Activated CD8-positive, alpha-beta T cell treated with anti-CD3 and anti-CD28 coated beads for 36 hours (primary cell): ENCODE results near the gene GADD45B. TPM values are rescaled to one million over a fixed set of nuclear protein-coding genes. Genes with fewer than 3 reads are reported as not detected.

Experiments
- ATAC-seq: fragments of 200-7000 bp; cut with Tn5 transposase; one replicate; pipeline ENCODE4 v1.10.0; 2021; ENCODE audit warnings: mild to moderate bottlenecking, moderate library complexity
- CTCF ChIA-PET: fragments of 350-600 bp; sonication (Branson Sonifier 250); formaldehyde crosslinking; loops from one replicate; lab custom pipeline; 2021; ENCODE audit warnings: antibody characterized with exemption; lab: Charles Lee
- POLR2A ChIA-PET: fragments of 350-600 bp; sonication (Branson Sonifier 250); formaldehyde crosslinking; loops from one replicate; lab custom pipeline; 2021; ENCODE audit warnings: antibody characterized with exemption; lab: Charles Lee
- DNase-seq: peaks from one replicate; pipeline ENCODE4 v3.0.0-alpha.2; 2020
- H3K27ac Mint-ChIP-seq: one replicate; pipeline ENCODE4 v1.8.0; 2021; ENCODE audit warnings: mild to moderate bottlenecking, mixed read lengths
- H3K27me3 Mint-ChIP-seq: one replicate; pipeline ENCODE4 v1.8.0; 2021; ENCODE audit warnings: mixed read lengths
- H3K36me3 Mint-ChIP-seq: one replicate; pipeline ENCODE4 v1.8.0; 2021; ENCODE audit warnings: low read depth, mixed read lengths
- H3K4me1 Mint-ChIP-seq: one replicate; pipeline ENCODE4 v1.8.0; 2021; ENCODE audit warnings: low read depth, mixed read lengths
- H3K4me3 Mint-ChIP-seq: one replicate; pipeline ENCODE4 v1.8.0; 2021; ENCODE audit warnings: mild to moderate bottlenecking, moderate library complexity, mixed read lengths
- H3K9me3 Mint-ChIP-seq: one replicate; pipeline ENCODE4 v1.8.0; 2021; ENCODE audit warnings: mixed read lengths
- CTCF ChIP-seq: fragments of 200-600 bp; IDR thresholded peaks from one replicate; pipeline ENCODE4 v1.8.0; 2022; ENCODE audit warnings: antibody characterized with exemption, mild to moderate bottlenecking
- intact Hi-C: fragments of 100-400 bp; cut with micrococcal nuclease; formaldehyde crosslinking; loops from one replicate; pipeline ENCODE4 v1.10.0; 2022
- total RNA-seq, 2 experiments: library from RNA; stranded (reverse); gene quantifications; one replicate each; pipeline ENCODE4 v1.2.3, GENCODE V29; 2021

GADD45B gene
- 100 to 1,000 TPM in 1 of 2 experiments, 10 to 100 TPM in 1; 98.3 to 102 TPM for total RNA-seq

DNA sequence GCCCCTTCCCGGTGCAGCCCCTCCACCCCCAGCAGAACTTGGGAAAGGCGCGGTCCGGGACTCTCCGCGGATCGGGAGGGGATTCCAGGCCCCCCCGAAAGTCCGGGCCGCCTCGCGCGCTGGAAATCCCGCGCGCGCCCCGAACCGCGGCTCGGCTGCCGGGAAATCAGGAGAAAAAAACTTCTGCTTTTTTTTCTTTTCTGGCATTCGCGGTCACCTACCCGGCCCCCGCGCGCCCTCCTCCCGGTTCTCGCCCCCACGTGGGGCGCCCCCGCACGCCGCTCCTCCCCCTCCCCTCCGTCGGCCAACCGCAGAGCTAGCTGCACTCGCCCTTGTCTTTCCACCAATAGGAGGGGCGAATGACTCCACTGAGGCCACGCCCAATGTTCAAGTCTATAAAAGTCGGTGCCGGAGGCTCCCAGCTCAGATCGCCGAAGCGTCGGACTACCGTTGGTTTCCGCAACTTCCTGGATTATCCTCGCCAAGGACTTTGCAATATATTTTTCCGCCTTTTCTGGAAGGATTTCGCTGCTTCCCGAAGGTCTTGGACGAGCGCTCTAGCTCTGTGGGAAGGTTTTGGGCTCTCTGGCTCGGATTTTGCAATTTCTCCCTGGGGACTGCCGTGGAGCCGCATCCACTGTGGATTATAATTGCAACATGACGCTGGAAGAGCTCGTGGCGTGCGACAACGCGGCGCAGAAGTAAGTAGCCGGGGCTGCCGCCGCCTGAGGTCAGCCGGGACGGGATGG is at the start of gene GADD45B:
TSS of gene GADD45B (plus strand) at position 426 of the 749 bp plus-strand sequence. CDS start at position 658, 232 bp downstream.
- TF ChIP-seq CTCF, result no peak
- peak; percentile 97 for DNase-seq
- H3K27ac Mint-ChIP-seq, result peak within 1 kb of the TSS; percentile 90

DNA sequence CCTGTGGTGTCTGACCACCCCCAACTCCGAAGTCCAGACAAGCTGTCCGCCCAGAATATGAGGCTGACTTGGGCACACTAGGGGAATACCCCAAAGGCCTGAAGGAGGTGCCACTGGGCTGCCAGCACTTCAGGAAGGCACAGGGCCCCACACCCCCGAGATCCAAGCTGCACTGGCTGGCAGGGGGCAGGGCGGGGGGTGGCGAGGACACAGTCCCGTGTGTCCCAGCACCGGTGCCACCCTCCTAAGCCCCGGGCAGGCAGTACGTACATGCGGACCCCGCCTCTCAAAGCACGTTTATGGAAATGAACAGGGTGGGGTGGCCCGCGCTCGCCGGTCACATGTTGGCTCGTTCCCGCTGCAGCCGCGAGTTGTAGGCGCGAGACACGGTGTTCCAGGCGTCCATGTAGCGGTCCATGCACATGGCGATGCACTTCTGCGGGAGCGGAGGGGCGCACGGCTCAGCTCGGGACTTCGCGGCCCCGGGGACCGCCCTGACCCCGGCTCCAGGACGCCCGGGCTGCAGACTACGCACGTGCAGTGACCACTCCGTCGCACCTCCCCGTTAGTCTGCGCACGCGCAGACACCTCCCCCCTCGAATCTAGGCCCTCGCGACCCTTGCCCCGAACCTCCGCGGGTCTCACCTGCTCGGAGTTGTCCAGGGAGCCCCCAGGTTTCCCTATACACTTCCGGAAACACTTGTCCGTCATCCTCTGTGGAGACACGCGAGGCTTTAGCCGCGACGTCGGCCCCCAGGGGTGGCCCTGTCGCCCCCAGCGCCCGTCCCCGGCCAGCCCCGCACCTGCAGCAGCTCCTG is 49.1 kb upstream of the GADD45B start:
- CTCF ChIA-PET, result interaction anchor here (1.1 to 1.8 kb wide), 3 partner anchors 36 to 194 kb away, joined by 4 to 5 read pairs (median 5); no protein-coding TSS in a partner anchor
- POLR2A ChIA-PET, result interaction anchor here (0.6 to 3.5 kb wide), 17 partner anchors 12 to 349 kb away, joined by 3 to 31 read pairs (median 4); partner anchors contain the start of genes GADD45B and LMNB2
- H3K27ac Mint-ChIP-seq, result peak overlapping the region; percentile 94
- intact Hi-C loops, result no loop called here
- no peaks in the 10 kb centered on the region for H3K9me3 Mint-ChIP-seq
- ATAC-seq, result peak; percentile 21
- peak overlapping the region; percentile 82 for H3K4me3 Mint-ChIP-seq
- peak; percentile 52 for DNase-seq
- no peak for TF ChIP-seq CTCF
- H3K4me1 Mint-ChIP-seq, result peaks cover 10% of the 10 kb centered on the region
- H3K27me3 Mint-ChIP-seq, result no peaks in the 10 kb centered on the region
- peaks cover 18% of the 10 kb centered on the region for H3K36me3 Mint-ChIP-seq

More for the DNA sequence above, at the start of gene GADD45B:
- Mint-ChIP-seq H3K27me3 (no peaks in the 10 kb centered on the region), H3K4me1 (peaks cover 19% of the 10 kb centered on the region), H3K4me3 (peak within 1 kb of the TSS; percentile 99), H3K36me3 (peaks cover 29% of the 10 kb centered on the region), H3K9me3 (no peaks in the 10 kb centered on the region)
- intact Hi-C loops, result loop anchor here (1.0 to 5.0 kb wide), 2 partner anchors 27 to 76 kb away; no protein-coding TSS in a partner anchor
- ChIA-PET POLR2A (interaction anchor here (0.7 to 6.2 kb wide), 36 partner anchors 9 to 593 kb away, joined by 3 to 168 read pairs (median 6); partner anchors contain the start of gene LMNB2), CTCF (interaction anchor here (0.8 to 4.2 kb wide), 21 partner anchors 13 to 173 kb away, joined by 3 to 87 read pairs (median 6); partner anchors contain the start of gene LMNB2)
- peak; percentile 46 for ATAC-seq

DNA sequence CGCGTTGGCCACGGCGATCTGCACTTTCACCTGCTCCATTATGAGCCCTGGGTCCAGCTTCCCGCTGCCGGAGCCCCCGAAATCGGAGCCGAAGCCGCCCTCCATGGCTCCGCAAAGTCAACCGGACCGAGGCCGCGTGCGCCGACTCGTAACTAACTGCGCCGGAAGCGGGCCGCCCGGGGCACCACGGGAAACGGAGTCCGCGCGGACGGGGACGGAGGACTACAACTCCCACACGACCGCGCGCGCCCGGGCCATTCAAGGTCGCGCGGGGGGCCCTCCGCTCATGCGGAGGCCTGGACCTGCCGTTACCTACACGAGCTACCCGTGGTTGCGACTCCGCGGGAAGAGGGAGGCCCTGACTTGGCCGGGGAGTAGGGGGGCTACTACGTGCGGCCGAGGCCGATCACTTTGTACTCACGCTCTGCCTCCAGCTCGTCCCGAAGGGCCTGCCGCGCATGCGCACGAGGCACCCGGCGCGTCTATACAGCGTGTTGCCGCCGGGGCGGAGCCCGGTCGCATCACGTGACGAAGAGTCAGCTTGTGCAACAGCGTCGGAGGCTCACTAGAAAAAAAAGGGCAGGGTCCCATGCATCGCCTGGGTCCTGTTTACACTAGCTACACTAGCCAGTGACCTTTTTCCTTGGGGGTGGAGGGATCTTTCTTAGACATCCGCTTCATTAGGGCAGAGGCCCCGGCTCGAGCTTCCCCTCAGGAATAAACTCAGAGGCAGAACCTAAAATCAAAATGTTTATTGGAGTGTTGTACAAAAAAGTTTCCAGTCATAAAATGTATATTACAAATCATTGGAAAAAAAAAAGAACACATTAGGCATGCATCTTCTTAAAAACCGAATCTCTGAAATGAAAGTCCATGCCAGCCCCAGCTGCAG is 48.3 kb upstream of the GADD45B start, which contains the start of gene TIMM13:
TSS of gene TIMM13 (minus strand) at position 158 of the 892 bp plus-strand sequence. CDS start at position 105, 53 bp downstream.
- H3K4me1 Mint-ChIP-seq, result peaks cover 10% of the 10 kb centered on the region
- ChIA-PET CTCF (interaction anchor here (0.6 to 1.8 kb wide), 4 partner anchors 35 to 1918 kb away, joined by 3 to 5 read pairs (median 4); no protein-coding TSS in a partner anchor), POLR2A (interaction anchor here (0.6 to 3.5 kb wide), 25 partner anchors 12 to 348 kb away, joined by 3 to 31 read pairs (median 4); partner anchors contain the start of genes GADD45B and LMNB2)
- H3K27ac Mint-ChIP-seq, result peak within 1 kb of the TSS; percentile 94
- ATAC-seq (peak; percentile 93), DNase-seq (peak; percentile 97)
- H3K36me3 Mint-ChIP-seq, result peaks cover 19% of the 10 kb centered on the region
- no peak for TF ChIP-seq CTCF
- peak within 1 kb of the TSS; percentile 82 for H3K4me3 Mint-ChIP-seq
- intact Hi-C loops, result no loop called here
- no peaks in the 10 kb centered on the region for H3K9me3 Mint-ChIP-seq
- H3K27me3 Mint-ChIP-seq, result no peaks in the 10 kb centered on the region

DNA sequence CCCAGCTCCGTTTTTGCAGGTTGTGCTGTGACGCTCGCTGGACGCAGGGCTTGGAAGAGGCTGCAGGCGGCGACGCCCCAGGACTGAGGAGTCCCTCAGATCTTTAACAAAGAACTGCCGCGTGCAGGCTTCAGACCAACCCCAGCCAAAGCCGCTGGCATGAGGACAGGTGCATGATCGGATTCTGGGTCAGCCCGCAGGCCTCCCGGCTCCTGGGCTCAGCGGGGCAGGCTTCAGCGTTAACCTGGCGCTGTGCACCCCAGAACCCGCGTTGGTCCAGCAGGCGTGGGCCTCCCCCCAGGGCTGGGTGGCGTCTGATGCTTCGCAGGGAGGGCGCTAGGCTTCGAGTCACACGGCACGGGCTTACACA is 47.6 kb upstream of the GADD45B start:
- POLR2A ChIA-PET, result interaction anchor here (0.6 to 3.5 kb wide), 15 partner anchors 11 to 278 kb away, joined by 3 to 31 read pairs (median 4); partner anchors contain the start of genes GADD45B and LMNB2
- ATAC-seq, result no peak
- Mint-ChIP-seq H3K27me3 (no peaks in the 10 kb centered on the region), H3K9me3 (no peaks in the 10 kb centered on the region), H3K4me1 (peaks cover 8% of the 10 kb centered on the region), H3K27ac (peak overlapping the region; percentile 94), H3K4me3 (no peak overlapping the region), H3K36me3 (peaks cover 19% of the 10 kb centered on the region)
- intact Hi-C loops, result no loop called here
- no peak for DNase-seq
- TF ChIP-seq CTCF, result no peak
- CTCF ChIA-PET, result interaction anchor here (0.6 to 1.8 kb wide), 4 partner anchors 35 to 1917 kb away, joined by 3 to 5 read pairs (median 4); no protein-coding TSS in a partner anchor
